Ovary (tissue), 3 donors: ENCODE results near the gene DENND5A.

Source experiments
- CTCF ChIP-seq, 3 donors: fragments of 450-650 bp in 2 of 3; fragments of 200-600 bp in 1 of 3; IDR thresholded peaks; one replicate each; pipeline versions ENCODE4 v1.5.1 to v1.8.0; 2016 to 2022; ENCODE audit warnings: antibody characterized with exemption in 3 of 3, mild to moderate bottlenecking in 1 of 3
- EP300 ChIP-seq: sonication (generic); formaldehyde crosslinking; IDR thresholded peaks from one replicate; pipeline ENCODE4 v1.6.1; 2017; ENCODE audit warnings: antibody characterized with exemption
- donor health status: DM: no; HTN: no; CAD: no.

DNA sequence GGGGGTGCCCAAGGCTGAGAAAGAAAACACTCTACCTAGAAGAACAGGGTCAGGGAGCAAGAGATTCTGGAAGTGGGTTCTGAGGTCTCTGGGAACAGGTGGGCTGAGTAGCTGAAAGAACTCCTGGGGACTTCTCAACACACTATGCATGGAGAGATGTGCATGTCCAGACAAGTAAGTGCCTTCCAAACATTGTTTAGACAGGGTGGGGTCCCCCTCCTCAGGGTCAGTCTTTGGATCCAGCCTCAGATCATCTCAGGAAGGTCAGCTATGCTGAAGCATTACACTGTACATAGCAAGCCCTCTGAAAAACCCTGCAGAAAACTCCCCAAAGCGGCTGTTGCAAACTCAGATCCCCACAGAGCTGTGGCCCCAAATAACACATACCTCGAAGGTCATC is 119.9 kb downstream of the DENND5A start:
- no peak for TF ChIP-seq CTCF (IDR thresholded peaks at IDR 0.05)
- no peak for TF ChIP-seq EP300
